Fibroblast of peridontal ligament (primary cell): ENCODE data around the gene CDH8.
"Not testable (repeated sequence)": the region's sequence is repeated elsewhere in the genome, so short reads cannot be mapped to it uniquely, and the experiment has no call there.

Experiments
- DNase-seq: peaks from one replicate; pipeline ENCODE4 v3.0.0-alpha.2; 2010; ENCODE audit errors: extremely low read depth

The CDH8 gene

DNA sequence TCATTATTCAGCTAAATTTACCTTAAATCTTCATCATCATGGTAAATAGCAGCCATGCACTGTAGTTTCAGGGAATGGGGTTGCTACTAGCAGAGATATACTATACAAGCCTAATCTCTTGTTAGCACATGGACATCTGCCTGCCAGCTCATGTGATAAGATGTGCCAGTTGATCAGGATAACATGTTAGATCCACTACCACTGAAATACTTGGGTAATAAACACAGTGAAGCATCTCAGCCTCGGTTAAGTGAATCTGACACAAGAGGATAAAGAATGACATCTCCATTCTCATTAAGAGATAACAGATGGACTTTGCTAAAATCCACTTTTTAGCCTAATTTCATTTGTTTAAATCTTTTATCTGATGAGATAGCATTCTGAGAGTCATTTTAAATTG, 256.1 kb downstream of the CDH8 start:
- DNase-seq, result no peak

- DNase-seq, result no peak
These were observed 265.9 kb downstream of the CDH8 start for GRCh38 chr16:61770301-61770700.

- no peak for DNase-seq
These were observed 272.2 kb downstream of the CDH8 start for GRCh38 chr16:61763991-61764390.

GRCh38 chr16:61763013-61763412, 273.2 kb downstream of the CDH8 start:
- DNase-seq, result no peak

DNA sequence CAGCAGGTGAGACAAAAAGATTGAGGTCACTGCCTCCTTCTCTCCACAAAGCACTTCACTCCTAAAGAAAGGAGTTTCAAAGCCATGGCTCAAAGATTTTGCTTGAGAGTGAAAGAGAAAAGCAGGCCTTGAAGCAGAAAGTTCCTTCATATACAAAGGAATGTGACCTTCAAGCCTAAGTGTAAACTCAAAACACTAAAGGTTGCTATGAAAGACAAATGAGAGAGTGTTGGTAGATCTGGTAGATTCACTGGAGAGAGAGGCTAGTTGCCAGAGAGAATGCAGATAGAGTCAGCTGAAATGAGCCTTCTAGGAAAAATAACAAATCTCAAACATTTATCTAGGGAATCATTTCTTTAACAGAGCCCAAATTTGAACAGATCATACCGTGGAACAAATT, 305.2 kb downstream of the CDH8 start:
- no peak for DNase-seq

GRCh38 chr16:61726701-61727100, 309.5 kb downstream of the CDH8 start:
- DNase-seq, result no peak

DNA sequence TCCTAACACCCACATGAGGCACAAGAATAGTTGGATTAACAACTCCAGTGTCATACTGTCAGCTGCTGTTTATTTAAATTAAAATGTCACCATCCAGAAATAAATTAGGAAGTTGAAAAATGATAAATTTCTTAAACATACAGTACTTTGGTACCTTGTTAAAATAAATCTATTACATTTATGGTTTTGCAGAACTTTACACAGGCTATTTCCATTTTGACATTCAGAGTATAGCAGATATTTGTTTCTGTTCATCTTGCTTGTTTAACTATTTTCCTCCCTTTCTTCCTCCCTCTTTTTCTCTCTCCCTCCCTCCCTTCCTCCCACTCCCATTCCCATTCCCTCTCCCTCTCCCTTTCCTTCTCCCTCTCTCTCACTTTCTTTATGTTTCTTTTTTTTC, 310.1 kb downstream of the CDH8 start:
- DNase-seq, result no peak

DNA sequence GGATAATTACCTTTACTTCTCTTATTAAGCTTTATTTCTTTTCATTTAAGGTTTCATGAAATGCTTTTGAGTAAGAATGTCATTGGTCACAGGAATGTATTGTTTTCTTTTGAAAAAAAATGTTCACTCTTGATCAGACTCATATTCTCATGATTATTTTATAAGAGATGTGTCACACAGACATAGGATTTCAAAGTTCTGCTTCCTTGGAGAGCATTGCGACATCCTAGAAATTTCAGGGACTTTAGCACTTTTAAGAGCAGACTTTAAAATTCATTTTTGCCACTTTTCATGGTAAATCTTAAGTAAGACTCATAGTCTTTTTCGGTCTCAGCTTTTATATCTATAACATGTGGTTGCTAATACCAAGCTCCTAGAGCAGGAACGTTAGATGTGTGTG, 314.7 kb downstream of the CDH8 start:
- DNase-seq, result no peak

GRCh38 chr16:61715393-61715792, 320.8 kb downstream of the CDH8 start:
- DNase-seq, result no peak

DNA sequence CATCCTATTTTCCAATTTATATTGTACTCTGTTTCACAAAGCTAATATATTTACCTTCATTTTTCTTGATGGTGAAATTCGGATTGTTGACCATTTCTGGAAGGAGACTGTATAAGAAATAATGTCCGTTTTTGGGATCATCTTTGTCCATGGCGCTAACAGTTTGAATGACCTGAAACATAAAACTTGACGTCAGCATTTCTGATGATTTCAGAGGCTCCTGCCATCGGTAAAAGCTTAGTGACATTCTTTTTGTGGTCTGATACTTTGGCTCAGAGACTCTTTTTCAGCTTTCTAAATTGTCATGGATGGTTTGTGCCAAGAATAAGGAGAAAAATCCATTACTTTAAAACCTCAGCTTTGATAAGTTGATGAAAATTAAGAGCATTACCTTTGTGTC, 322.5 kb downstream of the CDH8 start:
- DNase-seq, result no peak

- DNase-seq, result not testable (repeated sequence)
These were observed 336.6 kb downstream of the CDH8 start for GRCh38 chr16:61699640-61700039.

GRCh38 chr16:61684541-61684940, 351.7 kb downstream of the CDH8 start:
- no peak for DNase-seq

DNA sequence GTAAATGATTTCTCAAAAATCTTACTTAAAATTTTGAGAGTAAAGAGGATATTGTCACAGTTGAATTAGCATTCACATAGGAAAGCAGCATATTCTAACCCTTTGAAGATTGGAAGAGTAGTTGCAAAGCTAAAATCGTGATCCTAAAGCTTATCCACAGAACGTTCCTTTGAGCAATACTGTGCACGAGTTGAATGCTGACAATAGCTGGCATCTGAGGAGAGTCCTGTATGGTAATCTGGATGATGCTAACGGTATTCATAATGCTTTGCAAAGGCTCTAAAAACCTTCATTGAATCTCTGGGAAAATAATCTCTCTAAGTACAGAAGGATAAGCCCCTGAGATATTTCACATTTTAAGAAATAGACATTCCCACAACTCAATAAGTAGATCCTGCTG, 354.6 kb downstream of the CDH8 start:
- no peak for DNase-seq

GRCh38 chr16:61681124-61681523, 355.1 kb downstream of the CDH8 start:
- no peak for DNase-seq

GRCh38 chr16:61678182-61678581, 358.1 kb downstream of the CDH8 start:
- DNase-seq, result no peak

DNA sequence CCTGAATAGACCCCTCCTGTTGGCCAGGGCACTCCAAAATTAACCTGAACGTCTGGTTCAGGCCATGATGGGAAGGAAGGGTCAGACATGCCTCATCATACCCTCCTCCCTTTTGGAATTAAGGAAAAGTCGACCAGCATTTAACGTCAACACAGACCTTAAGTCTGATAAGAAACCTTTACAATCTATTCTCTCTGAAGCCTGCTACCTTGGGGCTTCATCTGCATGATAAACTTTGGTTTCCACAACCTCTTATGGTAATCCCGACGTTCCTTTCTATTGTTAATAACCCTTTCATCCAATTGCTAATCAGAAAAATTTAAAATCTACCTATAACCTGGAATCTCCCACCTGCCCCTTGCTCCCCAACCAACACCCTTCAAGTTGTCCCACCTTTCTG, 358.5 kb downstream of the CDH8 start:
- no peak for DNase-seq

DNA sequence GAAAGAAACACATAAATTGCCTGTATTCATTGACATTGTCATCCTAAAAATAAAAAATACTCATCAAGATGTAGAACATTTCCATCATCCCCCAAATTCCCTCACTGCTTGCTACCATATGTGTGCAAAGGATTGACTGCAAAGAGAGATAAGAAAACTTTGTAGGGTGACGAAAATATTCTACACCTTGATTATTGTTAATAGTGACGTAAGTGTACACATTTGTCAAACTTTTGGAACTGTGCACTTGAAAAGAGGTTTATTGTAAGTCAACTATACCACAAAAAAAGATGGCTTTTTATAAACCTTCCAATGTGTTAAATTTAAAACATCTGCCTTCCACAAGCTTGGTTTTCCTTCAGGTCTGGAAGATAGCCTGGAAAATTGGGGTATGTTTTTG, 359.5 kb downstream of the CDH8 start:
- DNase-seq, result no peak

GRCh38 chr16:61671161-61671560, 365.1 kb downstream of the CDH8 start:
- DNase-seq, result no peak

- DNase-seq, result no peak
These were observed 370.7 kb downstream of the CDH8 start for GRCh38 chr16:61665512-61665911.

- no peak for DNase-seq
These were observed 376.3 kb downstream of the CDH8 start for GRCh38 chr16:61659936-61660335.

DNA sequence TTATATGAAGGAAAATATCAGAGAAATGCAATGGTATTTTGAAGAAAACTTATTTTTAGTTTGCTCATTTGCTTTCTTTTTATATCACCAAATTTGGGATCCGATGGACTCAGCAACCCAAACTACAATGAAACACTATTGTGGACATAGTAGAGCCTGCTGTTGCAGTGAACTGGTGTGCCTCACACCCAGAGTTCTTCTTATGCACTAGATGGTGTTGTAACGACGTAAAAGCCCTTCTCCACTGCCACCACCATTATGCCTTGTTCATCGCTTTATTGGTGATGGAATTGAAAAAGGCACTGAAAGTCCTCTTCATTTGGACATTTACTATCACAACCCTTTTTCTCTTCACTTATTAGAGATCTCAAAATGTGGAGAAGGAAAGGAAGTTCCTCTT, 381.3 kb downstream of the CDH8 start:
- DNase-seq, result no peak

- DNase-seq, result no peak
These were observed 382.7 kb downstream of the CDH8 start for GRCh38 chr16:61653544-61653943.

- DNase-seq, result no peak
These were observed 390.7 kb downstream of the CDH8 start for GRCh38 chr16:61645561-61645960.

GRCh38 chr16:61644736-61645135, 391.5 kb downstream of the CDH8 start:
- DNase-seq, result no peak

DNA sequence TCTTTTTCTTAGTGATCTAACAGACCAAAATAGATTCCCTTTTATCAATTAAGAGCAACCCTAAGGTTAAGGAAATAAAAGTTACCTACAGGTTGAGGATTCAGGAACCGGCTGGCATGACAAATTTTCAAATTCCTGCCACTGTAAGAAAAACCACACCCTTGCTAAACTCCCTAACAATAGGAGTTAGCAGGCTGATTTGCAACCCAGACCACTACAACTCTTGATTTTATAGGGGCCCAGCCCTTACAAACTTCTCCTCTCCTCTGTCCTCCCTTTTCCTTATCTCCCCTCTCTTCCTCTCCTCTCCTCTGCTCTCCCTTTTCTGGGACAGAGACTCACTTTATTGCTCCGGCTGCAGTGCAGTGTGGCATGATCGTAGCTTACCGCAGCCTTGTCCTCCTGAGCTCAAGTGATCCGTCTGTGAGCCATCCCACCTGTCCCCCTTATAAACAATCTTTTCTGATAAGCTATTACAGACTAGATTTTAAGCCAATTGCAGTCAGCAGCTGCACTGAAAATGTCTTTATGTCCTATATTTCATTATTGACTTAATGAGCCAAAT, 418.9 kb downstream of the CDH8 start:
- DNase-seq, result no peak
